Mesendoderm (in vitro differentiated cells): ENCODE results near the gene ZBED4.

ENCODE experiments used
- DNase-seq: peaks from one replicate; pipeline ENCODE4 v3.0.0; 2013
- H2AK5ac ChIP-seq: 2 replicates; pipeline ENCODE4 v1.6.1; 2013; ENCODE audit warnings: low read length, inconsistent platforms
- H2BK120ac ChIP-seq: 2 replicates; pipeline ENCODE4 v1.6.1; 2013; ENCODE audit warnings: low read depth, mild to moderate bottlenecking, low read length, moderate library complexity, mixed read lengths
- H2BK15ac ChIP-seq: replicated peaks from 2 replicates; pipeline ENCODE4 v1.6.1; 2013; ENCODE audit warnings: low read depth, mild to moderate bottlenecking, moderate library complexity
- H2BK5ac ChIP-seq: 2 replicates; pipeline ENCODE4 v1.6.1; 2013; ENCODE audit warnings: low read length, inconsistent platforms
- H3K18ac ChIP-seq: 2 replicates; pipeline ENCODE4 v1.6.1; 2013; ENCODE audit warnings: mild to moderate bottlenecking, low read length, mixed read lengths
- H3K23ac ChIP-seq: one replicate; pipeline ENCODE4 v1.6.1; 2013; ENCODE audit warnings: low read length
- H3K27ac ChIP-seq: 2 replicates; pipeline ENCODE4 v1.5.1; 2013; ENCODE audit warnings: low read depth, mild to moderate bottlenecking, inconsistent platforms, low read length, moderate library complexity
- H3K27me3 ChIP-seq: 2 replicates; pipeline ENCODE4 v1.6.1; 2013; ENCODE audit warnings: low read length, control low read depth, mild to moderate bottlenecking, inconsistent platforms; ENCODE audit not compliant: insufficient read depth, poor library complexity
- H3K36me3 ChIP-seq: 2 replicates; pipeline ENCODE4 v1.6.1; 2013; ENCODE audit warnings: low read length, inconsistent platforms; ENCODE audit not compliant: control insufficient read depth, insufficient read depth
- H3K4ac ChIP-seq: one replicate; pipeline ENCODE4 v1.6.1; 2013; ENCODE audit warnings: low read depth, mild to moderate bottlenecking, low read length, moderate library complexity
- H3K4me1 ChIP-seq: 2 replicates; pipeline ENCODE4 v1.6.1; 2013; ENCODE audit warnings: low read depth, low read length, inconsistent platforms; ENCODE audit not compliant: control insufficient read depth
- H3K4me2 ChIP-seq: 2 replicates; pipeline ENCODE4 v1.6.1; 2013; ENCODE audit warnings: low read length
- H3K4me3 ChIP-seq: 2 replicates; pipeline ENCODE4 v1.5.1; 2013; ENCODE audit warnings: mild to moderate bottlenecking, low read length
- H3K56ac ChIP-seq: one replicate; pipeline ENCODE4 v1.6.1; 2013; ENCODE audit warnings: low read length
- H3K79me1 ChIP-seq: 2 replicates; pipeline ENCODE4 v1.6.1; 2013; ENCODE audit warnings: low read length, inconsistent platforms
- H3K79me2 ChIP-seq: 2 replicates; pipeline ENCODE4 v1.6.1; 2013; ENCODE audit warnings: mild to moderate bottlenecking, low read length; ENCODE audit not compliant: control insufficient read depth, insufficient read depth
- H3K9ac ChIP-seq: 2 replicates; pipeline ENCODE4 v1.6.1; 2013; ENCODE audit warnings: low read length, inconsistent platforms
- H4K5ac ChIP-seq: one replicate; pipeline ENCODE4 v1.6.1; 2013; ENCODE audit warnings: low read length
- H4K8ac ChIP-seq: one replicate; pipeline ENCODE4 v1.6.1; 2013; ENCODE audit warnings: low read depth, mild to moderate bottlenecking, control low read depth, low read length, moderate library complexity
- WGBS: extraction: QIAGEN DNeasy Blood & Tissue Kit; methylation state at CpG from one replicate; pipeline ENCODE4 v1.1.7; 2013; ENCODE audit warnings: low lambda C conversion rate, missing lambda C conversion rate; ENCODE audit not compliant: insufficient coverage; ENCODE audit errors: extremely low coverage; 5-methylcytosine and 5-hydroxymethylcytosine counted together

ZBED4 gene

DNA sequence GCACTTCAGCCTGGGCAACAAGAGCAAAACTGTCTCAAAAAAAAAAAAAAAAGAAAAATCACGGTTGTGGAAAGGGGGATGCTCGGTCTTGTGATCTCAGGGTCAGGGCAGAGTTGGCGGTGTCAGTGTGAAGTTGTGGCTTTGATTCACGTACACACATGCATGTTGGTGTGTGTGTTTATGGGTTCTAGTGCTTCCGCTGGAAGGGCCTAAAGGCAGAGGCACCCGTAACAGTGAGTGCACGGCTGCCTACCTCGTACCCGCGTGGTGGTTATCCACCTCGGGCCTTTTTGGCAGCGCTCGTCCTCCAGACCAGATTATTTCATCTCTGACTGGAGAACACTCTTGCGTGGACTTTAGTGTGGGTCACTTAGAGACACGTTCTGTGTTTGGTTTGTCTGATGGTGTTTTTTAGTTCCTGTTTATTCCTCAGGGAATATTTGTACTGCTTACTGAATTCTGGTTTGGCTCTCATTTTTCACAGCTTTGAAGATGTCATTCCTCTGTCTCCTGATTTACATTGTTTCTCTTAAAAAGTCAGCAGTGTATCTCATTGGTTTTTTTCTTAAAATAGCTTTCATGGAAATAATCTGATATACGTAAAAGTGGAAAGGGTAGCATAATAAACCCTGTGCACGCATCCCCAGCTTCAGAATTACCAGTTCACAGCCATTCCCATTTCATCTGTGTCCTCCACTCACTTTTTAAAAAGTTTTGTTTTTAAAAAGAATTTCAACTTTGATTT, 15.6 kb downstream of the ZBED4 start:
- Histone ChIP-seq H3K79me1 (peaks cover 40% of the 10 kb centered on the region), H3K23ac (no peak overlapping the region), H3K4me2 (no peak overlapping the region), H2BK15ac (no peak overlapping the region), H3K18ac (no peak overlapping the region), H3K4ac (no peak overlapping the region), H4K8ac (no peak overlapping the region), H2BK120ac (no peak overlapping the region), H4K5ac (no peak overlapping the region), H3K27ac (no peak overlapping the region), H3K27me3 (no peaks in the 10 kb centered on the region), H3K9ac (no peak overlapping the region), H2BK5ac (no peak overlapping the region), H3K36me3 (no peaks in the 10 kb centered on the region), H3K4me1 (no peaks in the 10 kb centered on the region), H3K4me3 (no peak overlapping the region), H3K56ac (no peak overlapping the region), H3K79me2 (peaks cover 52% of the 10 kb centered on the region), H2AK5ac (no peak overlapping the region)
- DNase-seq, result no peak
- no CpG with 5 or more reads among the region's 17 CpGs for WGBS

DNA sequence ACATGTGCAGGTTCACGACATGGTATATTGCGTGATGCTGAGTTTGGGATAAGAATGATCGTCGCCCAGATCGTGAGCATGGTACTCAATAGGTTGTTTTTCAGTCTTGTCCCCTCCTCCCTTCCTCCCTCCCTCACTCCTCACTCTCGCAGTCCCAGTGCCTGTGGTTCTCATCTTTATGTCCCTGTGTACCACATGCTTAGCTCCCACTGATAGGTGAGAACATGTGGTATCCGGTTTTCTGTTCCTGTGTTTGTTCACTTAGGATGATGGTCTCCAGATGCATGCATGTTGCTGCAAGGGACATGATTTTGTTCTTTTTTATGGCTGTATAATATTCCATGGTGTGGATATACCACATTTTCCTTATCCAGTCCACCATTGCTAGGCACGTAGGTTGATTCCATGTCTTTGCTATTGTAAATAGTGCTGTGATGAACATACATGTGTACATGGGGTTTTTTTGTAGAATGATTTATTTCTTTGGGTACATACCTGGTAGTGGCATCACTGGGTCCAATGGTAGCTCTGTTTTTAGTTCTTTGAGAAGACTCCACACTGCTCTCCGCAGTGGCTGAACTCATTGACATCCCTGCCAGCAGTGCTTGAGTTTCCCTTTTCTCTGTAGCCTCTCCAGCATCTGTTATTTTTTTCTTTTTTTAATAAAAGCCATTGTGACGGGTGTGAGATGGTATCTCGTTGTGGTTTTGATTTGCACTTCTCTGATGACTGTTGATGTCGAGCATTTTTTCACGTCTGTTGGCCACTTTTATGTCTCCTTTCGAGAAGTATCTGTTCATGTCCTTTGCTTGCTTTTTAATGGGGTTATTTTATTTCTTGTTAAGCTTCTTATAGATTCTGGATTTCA, 16.4 kb downstream of the ZBED4 start:
- no peak overlapping the region for H2AK5ac ChIP-seq
- H2BK5ac ChIP-seq, result no peak overlapping the region
- no peak overlapping the region for H3K4me2 ChIP-seq
- H3K79me2 ChIP-seq, result peaks cover 46% of the 10 kb centered on the region
- no peak overlapping the region for H2BK15ac ChIP-seq
- no peak overlapping the region for H3K4ac ChIP-seq
- no peak for DNase-seq
- H3K4me3 ChIP-seq, result no peak overlapping the region
- no peak overlapping the region for H3K23ac ChIP-seq
- no CpG with 5 or more reads among the region's 14 CpGs for WGBS
- no peak overlapping the region for H3K27ac ChIP-seq
- H3K18ac ChIP-seq, result no peak overlapping the region
- no peak overlapping the region for H2BK120ac ChIP-seq
- H3K9ac ChIP-seq, result no peak overlapping the region
- no peak overlapping the region for H4K5ac ChIP-seq
- no peaks in the 10 kb centered on the region for H3K4me1 ChIP-seq
- H3K36me3 ChIP-seq, result no peaks in the 10 kb centered on the region
- H3K56ac ChIP-seq, result no peak overlapping the region
- peaks cover 36% of the 10 kb centered on the region for H3K79me1 ChIP-seq
- H4K8ac ChIP-seq, result no peak overlapping the region
- no peaks in the 10 kb centered on the region for H3K27me3 ChIP-seq

DNA sequence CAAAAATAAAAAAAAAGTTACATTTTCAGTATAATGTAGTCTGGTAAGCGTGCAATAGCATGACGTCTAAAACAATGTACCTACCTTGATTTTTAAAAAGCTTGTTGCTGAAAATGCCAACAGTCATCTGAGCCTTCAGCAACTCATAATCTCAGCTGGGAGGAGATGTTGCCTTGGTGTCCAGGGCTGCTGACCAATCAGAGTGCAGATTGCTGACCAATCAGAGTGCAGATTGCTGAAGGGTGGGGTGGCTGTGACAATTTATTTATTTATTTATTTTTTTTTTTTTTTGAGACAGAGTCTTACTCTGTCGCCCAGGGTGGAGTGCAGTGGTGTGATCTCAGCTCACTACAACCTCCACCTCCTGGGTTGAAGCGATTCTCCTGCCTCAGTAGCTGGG, 17.8 kb downstream of the ZBED4 start:
- Histone ChIP-seq H3K18ac (no peak overlapping the region), H3K27me3 (no peaks in the 10 kb centered on the region), H2BK120ac (no peak overlapping the region), H3K36me3 (no peaks in the 10 kb centered on the region), H3K9ac (no peak overlapping the region), H2BK15ac (no peak overlapping the region), H3K4me2 (no peak overlapping the region), H4K8ac (no peak overlapping the region), H3K4me3 (no peak overlapping the region), H3K56ac (no peak overlapping the region), H2AK5ac (no peak overlapping the region), H3K4ac (no peak overlapping the region), H3K27ac (no peak overlapping the region), H3K4me1 (no peaks in the 10 kb centered on the region), H4K5ac (no peak overlapping the region), H3K79me1 (peaks cover 36% of the 10 kb centered on the region), H3K79me2 (peaks cover 44% of the 10 kb centered on the region), H3K23ac (no peak overlapping the region), H2BK5ac (no peak overlapping the region)
- peak; percentile 33 for DNase-seq
- WGBS, result no CpG with 5 or more reads among the region's 4 CpGs

DNA sequence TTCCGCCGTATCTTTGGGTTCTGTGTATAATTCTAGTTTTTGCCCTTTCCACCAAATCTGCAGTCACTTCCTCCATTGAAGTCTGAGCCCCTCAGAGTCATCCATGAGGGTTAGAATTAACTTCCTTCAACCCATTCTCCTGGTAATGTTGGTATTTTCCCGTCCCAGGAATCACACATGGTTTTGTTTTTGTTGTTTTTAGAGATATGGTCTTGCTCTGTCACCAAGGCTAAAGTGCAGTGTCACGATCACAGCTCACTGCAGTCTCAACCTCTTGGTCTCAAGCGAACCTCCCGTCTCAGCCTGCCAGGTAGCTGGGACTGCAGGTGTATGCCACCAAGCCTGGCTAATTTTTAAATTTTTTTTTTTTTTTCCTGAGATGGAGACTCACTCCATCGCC, 18.7 kb downstream of the ZBED4 start:
- WGBS, result no CpG with 5 or more reads among the region's 7 CpGs

DNA sequence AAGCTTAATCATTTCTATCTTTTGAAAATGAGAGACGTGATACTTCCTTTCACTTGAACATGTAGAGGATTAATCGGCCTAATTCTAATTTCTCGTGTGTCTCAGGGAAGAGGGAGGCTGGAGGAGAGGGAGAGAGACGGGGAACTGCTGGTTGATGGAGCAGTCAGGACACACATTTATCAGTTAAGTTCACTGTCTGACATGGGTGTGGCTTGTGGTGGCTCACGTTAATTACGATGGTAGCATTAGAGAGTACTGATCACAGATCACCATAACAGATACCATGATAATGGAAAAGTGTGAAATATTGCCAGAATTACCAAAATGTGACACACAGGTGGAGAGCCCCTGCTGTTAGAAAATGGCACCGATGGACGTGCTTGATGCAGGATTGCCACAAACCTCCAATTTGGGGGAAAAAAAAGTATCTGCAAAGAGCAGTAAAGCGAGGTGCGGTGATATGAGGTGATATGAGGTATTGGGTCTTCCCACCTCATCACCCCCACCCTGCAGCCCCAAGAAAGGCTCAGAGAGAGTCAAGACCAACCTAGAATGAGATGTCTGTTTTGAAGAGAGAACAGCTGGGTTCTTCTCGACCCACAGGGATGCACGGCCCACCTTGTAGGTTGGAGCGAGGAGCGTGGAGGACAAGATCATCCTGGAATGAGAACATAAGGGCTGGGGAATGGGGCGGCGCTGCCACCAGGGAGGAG, 19.7 kb downstream of the ZBED4 start:
- Histone ChIP-seq H3K79me2 (peaks cover 30% of the 10 kb centered on the region), H3K27me3 (no peaks in the 10 kb centered on the region), H3K4ac (no peak overlapping the region), H2BK15ac (no peak overlapping the region), H3K56ac (no peak overlapping the region), H4K8ac (no peak overlapping the region), H2AK5ac (no peak overlapping the region), H4K5ac (no peak overlapping the region), H2BK5ac (no peak overlapping the region), H3K4me2 (no peak overlapping the region), H3K18ac (no peak overlapping the region), H3K27ac (no peak overlapping the region), H3K4me1 (no peaks in the 10 kb centered on the region), H3K9ac (no peak overlapping the region), H3K36me3 (no peaks in the 10 kb centered on the region), H2BK120ac (no peak overlapping the region), H3K23ac (no peak overlapping the region), H3K79me1 (peaks cover 27% of the 10 kb centered on the region), H3K4me3 (no peak overlapping the region)
- DNase-seq, result no peak
- WGBS, result no CpG with 5 or more reads among the region's 16 CpGs

More for the DNA sequence above, 18.7 kb downstream of the ZBED4 start:
- Histone ChIP-seq H2BK5ac (no peak overlapping the region), H3K36me3 (no peaks in the 10 kb centered on the region), H3K79me1 (peaks cover 30% of the 10 kb centered on the region), H3K9ac (no peak overlapping the region), H3K4me2 (no peak overlapping the region), H2BK15ac (no peak overlapping the region), H3K23ac (no peak overlapping the region), H4K5ac (no peak overlapping the region), H3K27ac (no peak overlapping the region), H3K27me3 (no peaks in the 10 kb centered on the region), H2AK5ac (no peak overlapping the region), H2BK120ac (no peak overlapping the region), H3K56ac (no peak overlapping the region), H4K8ac (no peak overlapping the region), H3K4me1 (no peaks in the 10 kb centered on the region), H3K4me3 (no peak overlapping the region), H3K4ac (no peak overlapping the region), H3K18ac (no peak overlapping the region), H3K79me2 (peaks cover 36% of the 10 kb centered on the region)
- DNase-seq, result no peak
